NCI-H187 (cell line): Measurements from ENCODE around the gene RPA1.
"Not testable (repeated sequence)": the region's sequence is repeated elsewhere in the genome, so short reads cannot be mapped to it uniquely, and the experiment has no call there.

Source experiments
- DNase-seq, 2 experiments: peaks; one replicate each; lab custom pipeline; 2025; lab: John Stamatoyannopoulos, UW

The RPA1 gene

GRCh38 chr17:1829592-1830257, at the start of gene RPA1, which contains the start of gene SMYD4:
Gene RPA1 (plus strand): TSS chr17:1830005. CDS start chr17:1830094, 89 bp downstream.
Gene SMYD4 (minus strand): TSS chr17:1829902. CDS start chr17:1827994, 1,908 bp downstream.
- DNase-seq = peak; percentile 37 to 71

DNA sequence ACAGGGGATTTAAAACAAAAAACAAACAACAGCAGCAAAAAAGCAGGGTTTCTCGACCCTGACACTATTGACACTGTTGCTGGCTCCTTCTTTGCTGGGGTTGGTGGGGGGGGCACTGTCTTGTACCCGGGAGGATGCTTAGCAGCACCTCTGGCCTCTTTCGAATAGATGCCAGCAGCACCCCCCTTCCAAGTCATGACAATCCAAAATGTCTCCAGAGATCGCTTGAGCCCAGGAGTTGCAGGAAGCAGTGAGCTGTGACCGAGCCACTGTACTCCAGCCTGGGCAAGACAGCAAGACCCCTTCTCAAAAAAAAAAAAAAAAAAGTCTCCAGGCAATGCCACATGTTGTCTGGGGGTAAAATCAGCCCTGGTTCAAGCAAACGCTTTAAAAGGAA, 47.6 kb upstream of the RPA1 start:
- DNase-seq = no peak

GRCh38 chr17:1783271-1783670, 46.5 kb upstream of the RPA1 start:
- DNase-seq = no peak

DNA sequence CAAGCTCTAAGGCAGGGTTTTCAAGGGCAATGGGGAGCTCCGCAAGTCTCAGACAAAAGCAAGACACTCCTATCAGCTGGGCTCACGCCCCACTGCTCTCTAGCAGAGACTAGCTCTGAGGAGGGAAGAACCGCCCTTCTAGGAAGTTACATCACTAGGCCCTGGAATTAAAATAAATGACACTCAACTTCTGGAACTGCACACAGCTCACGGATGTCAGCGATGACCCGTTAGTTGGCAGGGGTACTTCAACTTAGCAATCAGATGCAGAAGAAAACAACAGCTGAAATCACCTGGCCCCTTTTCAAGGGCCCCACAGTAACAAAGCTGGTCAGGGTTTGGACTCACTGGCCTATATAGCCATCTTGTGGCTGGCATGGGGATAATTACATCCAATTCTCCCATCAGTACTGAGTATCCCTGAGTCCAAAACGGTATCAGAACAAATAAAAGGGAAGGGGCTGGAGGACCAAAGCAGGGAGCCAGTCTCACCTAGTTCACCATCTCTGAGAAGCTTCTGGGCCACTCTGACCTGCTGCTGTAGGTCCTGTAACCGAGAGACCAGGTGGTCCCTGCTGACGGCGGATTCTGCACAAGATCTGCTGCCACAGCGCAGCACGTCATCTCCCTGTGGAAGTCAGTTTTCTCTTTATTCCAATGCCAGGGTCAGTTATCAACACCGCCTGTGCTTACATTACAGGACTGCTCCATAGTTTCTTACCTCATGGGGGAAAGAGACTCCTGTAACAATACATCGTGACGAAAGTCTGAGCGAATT, 45.8 kb upstream of the RPA1 start:
- no peak for DNase-seq

GRCh38 chr17:1785930-1786329, 43.9 kb upstream of the RPA1 start:
- DNase-seq = no peak

- no peak for DNase-seq
These were observed 43.1 kb upstream of the RPA1 start for GRCh38 chr17:1786708-1787107.

DNA sequence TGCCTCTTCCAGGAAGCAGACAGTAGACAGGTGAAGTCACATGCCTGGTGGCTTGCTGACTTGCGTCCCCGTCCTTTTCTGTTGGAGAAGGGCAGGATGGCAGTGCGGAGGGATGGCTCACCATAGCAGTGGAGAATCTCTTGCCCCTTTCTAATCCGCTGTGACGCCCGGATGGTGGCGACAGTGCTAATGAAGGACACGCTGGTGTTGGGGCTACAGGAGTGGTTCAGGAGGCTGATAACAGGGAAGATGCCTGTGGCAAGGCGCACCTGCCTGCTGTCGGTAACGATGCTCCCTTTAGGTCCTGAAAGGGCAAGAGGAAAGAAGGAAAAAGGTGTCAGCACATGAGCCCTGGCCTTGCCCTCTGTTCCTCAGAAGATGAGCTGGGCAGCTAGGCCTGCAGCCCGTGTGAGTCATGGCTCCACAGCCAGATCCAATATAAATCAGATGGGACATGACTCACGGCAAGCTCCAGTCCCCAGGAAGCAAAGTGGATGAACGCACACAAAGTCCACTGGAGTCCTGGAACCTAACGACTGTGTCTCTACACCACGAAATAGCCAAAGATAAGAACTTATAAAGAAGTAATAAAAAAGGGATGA, 42.4 kb upstream of the RPA1 start:
- DNase-seq = no peak

DNA sequence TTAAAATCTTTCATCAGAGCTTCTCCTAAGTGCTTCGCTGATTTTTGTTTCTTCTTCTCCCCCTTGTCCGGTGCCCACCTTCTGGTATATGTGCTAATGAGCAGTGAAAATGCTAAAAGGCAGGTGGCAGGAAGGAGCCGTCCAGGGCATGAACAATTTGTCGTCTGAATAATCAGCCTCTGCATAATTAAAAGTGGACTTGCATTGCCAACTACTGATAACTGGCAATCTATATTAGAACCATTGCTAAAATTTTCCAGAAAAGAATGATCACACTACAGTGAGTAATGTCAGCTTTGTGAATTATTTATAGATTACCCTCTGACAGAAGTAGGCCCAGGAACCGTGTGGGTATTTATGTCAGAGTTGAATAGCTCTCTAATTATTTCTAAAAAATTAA, 39.9 kb upstream of the RPA1 start:
- DNase-seq = no peak

DNA sequence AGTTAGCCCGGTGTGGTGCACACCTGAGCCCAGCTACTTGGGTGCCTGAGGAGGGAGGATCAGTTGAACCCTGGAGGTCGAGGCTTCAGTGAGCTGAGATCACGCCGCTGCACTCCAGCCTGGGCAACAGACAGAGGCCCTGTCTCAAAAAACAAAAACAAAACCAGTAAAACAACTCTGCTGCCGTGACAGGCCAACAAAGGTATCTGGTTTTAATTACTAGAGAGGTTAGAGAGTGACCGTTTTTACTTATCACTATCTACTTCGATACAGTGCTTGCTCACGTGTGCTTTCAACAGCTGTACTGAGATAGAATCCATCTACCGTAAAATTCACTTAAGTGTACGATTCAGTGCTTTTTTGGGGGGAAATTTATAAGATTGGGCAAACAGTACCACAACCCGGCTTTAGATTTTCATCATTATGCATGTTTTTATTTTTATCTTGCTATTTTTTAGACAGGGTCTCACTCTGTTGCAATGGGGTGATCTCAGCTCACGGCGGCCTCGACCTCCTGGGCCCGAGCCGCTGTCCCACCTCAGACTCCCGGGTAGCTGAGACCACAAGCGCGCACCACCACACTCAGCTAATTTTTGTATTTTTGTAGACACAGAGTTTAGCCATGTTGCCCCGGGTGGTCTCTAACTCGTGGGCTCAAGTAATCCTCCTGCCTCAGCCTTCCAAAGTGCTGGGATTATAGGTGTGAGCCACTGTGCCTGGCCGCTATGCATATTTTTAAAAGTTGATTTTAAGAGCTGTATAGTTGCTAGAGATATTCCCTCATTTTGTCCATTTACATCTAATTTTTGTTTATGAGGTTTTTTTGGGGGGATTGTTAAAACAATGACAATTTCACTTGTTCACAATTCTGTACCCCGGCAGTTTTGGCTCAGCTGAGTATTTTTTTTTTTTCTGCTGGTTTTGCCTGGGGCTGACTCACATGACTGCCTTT, 37.0 kb upstream of the RPA1 start:
- DNase-seq = no peak

- no peak for DNase-seq
These were observed 36.4 kb upstream of the RPA1 start for GRCh38 chr17:1793447-1793806.

DNA sequence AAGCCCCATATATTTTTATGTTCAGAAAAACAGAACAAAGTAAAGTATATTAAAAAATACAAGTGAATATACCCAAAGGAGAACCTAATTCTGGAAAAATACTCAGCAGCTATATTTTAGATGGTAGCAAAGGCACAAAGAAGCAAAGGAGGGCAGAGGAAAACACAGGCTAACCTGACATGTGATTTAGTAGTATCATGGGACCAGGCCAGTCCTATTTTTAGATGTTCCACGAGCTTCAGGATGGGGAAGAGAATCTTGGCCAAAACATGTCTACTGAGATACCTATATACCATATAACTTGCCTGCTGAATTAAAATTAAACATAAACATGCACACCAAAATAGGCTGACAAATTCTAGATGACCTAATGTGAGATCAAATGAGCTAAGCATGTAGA, 33.0 kb upstream of the RPA1 start:
- DNase-seq = no peak

DNA sequence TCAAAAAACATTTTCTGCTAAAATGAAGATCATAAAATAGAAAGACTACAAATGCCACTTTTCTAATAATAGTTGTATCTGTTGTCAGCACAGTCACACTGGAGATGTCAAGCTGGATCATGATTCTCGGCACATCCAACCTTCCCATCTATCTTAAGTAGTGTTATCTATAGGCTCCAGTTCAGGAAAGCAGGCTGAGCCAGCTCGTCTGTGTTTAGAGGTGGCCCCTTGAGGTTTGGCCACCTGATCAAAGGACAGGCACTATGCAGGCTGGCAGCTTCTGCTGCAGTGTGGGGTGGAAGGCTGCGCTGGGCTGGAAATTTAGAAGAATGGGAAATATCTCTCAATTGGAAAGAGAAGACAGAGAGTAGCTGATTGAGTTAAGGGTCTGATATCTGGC, 32.5 kb upstream of the RPA1 start:
- no peak for DNase-seq

GRCh38 chr17:1797846-1798245, 32.0 kb upstream of the RPA1 start:
- not testable (repeated sequence) for DNase-seq

DNA sequence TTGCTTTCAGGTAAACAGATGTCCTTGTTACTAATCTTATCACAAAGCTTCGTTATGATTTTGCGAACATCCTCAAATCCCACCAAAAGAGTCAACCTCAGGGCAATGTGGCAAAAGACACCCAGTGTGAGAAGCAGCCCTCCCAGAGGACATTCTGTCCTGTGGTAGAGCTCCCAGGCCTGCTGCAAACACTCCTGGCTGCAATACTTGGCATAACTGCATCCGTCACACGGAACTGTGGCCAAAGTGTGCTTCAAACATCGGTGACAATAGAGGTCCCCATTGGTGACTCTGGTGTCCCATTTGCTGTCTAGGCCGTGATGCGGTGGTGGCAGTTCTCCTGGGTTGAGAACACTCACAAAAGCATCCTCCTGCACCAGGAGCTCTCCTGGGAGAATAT, 29.6 kb upstream of the RPA1 start:
- no peak for DNase-seq

- DNase-seq = no peak
These were observed 29.1 kb upstream of the RPA1 start for GRCh38 chr17:1800712-1801111.

DNA sequence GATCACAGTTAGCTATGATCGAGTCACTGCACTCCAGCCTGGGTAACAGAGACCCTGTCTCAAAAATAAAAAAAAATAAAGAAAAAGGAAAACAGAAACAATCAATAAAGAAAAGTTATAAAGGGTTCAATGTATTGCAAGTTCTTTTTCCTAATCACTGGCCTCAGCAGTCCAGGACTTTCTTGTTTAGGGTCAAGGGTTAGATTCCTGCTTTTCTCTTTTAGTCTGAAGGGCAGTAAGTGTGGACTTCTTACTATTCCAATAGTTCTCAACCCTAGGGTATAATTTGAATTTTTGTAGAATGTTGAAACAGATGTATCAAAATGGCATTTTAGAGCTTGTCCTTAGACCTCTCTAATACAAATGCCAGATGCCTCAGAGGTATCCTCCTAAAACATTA, 27.4 kb upstream of the RPA1 start:
- DNase-seq = no peak

DNA sequence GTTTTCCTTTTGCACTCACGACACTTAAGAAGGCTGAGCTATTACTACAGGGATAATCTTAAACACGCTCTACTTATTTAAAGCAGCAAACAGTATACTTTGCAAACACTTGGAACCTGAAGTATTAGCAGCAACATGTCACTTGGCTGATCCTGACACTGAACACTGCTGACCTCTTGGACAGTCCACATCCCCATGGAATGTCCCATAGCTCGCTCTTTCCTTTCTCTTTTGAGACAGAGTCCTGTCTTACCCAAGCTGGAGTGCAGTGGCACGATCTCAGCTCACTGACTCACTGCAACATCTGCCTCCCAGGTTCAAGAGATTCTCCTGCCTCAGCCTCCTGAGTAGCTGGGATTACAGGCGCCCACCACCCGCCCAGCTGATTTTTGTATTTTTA, 26.5 kb upstream of the RPA1 start:
- no peak for DNase-seq

- DNase-seq = no peak
These were observed 21.9 kb upstream of the RPA1 start for GRCh38 chr17:1807890-1808289.

GRCh38 chr17:1808644-1809043, 21.2 kb upstream of the RPA1 start:
- DNase-seq = no peak

DNA sequence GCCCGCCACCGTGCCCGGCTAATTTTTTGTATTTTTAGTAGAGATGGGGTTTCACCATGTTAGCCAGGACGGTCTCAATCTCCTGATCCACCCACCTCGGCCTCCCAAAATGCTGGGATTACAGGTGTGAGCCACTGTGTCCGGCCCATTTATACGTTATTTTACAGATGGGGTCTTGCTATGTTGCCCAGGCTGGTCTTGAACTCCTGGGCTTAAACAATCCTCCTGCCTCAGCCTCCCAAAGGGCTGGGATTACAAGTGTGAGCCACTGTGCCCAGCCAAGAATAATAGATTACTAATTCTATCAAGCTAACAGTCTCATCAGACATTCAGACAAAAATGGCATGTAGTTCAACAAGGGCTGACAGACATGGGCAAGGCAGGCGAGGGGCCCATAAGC, 20.0 kb upstream of the RPA1 start:
- DNase-seq = not testable (repeated sequence)

DNA sequence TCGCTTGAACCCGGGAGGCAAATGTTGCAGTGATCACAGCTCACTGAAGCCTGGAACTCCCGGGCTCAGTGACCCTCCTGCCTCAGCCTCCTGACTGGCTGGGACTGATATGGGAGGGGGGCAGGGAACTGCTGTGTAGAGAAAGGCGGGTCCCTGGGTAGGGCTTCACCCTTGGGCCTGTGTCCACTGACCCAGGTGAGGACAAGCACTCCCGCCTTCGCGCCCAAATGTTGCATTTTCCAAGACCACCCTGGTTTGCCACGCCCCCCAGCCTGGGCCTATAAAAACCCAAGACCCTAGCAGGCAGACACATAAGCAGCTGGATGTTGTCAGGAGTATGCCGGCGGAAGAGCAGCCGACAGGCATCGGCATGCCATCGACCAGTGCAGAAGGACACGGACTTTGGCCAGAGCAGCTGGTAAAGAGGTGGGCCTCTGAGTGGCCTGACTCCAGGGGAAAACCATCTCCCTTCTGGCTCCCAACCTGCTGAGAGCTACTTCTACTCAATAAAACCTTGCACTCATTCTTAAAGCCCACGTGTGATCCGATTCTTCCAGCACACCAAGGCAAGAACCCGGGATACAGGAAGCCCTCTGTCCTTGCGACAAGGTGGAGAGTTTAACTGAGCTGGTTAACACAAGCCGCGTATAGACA, 19.2 kb upstream of the RPA1 start:
- DNase-seq = no peak

- no peak for DNase-seq
These were observed 16.7 kb upstream of the RPA1 start for GRCh38 chr17:1813088-1813487.
